Ramos (cell line): ENCODE results near the gene ACAP1.

Experiments
- in situ Hi-C: fragments of 300-500 bp; cut with MboI; formaldehyde crosslinking; loops from one replicate; pipeline ENCODE4 v1.14.3; 2022; ENCODE audit warnings: low sequenced_read_pairs; ENCODE audit not compliant: unreplicated experiment

ACAP1 gene

DNA sequence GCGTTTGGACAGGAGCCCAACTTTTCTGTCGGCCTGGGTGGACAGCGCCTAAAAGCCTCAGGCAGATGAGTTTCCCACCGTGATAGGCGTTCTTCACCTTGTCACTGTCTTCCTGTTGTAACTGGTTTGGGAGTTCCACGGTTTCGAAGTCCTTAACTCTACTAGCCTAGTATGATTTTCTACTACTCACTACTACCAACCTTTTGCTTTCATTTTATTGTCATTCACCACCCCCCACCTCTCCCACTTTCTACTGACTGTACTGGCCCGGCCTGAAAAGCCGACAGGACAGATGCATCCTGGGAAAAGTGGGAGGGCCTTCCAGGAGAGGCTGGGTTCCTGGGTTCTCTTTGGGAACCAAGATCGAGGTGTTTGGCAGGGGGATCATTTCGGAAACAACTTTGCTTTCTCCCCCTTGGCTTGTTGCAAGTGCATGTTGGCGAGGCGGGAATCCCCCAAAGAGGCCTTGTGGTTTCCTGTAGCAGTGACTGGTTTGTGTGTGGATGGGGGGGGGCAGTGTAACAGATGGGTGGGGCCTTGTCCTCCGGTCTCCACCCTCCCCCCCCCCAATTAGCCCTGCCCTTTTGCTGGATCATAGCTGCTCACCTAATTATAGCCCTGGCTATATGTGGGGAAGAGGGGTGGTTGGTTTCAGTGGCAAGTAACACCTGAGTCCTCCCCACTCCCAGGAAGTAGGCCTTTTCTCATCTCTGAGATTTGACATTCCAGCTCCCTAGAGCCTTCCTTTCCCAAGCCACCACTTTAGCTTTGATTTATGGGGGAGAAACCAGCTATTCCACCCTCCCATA is 27.5 kb upstream of the ACAP1 start:
- in situ Hi-C loops = no loop called here

DNA sequence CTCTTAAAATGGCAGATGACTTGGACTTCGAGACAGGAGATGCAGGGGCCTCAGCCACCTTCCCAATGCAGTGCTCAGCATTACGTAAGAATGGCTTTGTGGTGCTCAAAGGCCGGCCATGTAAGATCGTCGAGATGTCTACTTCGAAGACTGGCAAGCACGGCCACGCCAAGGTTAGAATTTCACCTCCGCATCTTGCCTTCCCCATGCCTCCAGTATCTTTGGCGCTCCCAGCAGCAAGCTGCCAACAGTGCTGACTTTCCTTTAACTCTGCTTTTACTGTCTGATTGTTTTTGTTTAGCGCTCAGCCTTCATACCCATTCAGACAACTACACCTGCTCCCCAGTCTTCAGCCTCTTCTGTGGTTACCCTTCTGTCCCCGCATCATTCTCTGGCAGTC is 26.7 kb upstream of the ACAP1 start:
- in situ Hi-C loops = no loop called here

DNA sequence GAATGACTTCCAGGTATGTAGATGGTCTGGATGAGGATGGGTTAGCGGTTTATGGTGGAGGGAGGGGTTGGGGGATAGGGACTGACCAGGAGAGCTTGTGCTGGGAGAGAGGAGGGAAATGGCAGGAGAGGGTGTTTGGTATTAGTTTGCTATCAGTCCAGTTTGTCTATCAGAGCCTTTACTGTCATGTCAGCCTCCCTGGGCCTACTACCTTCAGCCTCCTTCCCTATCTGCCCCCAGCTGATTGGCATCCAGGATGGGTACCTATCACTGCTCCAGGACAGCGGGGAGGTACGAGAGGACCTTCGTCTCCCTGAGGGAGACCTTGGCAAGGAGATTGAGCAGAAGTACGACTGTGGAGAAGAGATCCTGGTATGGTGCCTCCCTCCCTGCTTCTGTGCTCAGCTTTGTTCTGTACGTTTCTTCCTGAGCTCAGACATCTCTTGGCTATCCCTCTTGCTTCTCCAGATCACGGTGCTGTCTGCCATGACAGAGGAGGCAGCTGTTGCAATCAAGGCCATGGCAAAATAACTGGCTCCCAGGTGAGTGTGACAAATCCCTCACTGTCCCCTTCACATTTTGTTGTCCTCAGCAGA is 25.1 kb upstream of the ACAP1 start:
- in situ Hi-C loops = no loop called here

DNA sequence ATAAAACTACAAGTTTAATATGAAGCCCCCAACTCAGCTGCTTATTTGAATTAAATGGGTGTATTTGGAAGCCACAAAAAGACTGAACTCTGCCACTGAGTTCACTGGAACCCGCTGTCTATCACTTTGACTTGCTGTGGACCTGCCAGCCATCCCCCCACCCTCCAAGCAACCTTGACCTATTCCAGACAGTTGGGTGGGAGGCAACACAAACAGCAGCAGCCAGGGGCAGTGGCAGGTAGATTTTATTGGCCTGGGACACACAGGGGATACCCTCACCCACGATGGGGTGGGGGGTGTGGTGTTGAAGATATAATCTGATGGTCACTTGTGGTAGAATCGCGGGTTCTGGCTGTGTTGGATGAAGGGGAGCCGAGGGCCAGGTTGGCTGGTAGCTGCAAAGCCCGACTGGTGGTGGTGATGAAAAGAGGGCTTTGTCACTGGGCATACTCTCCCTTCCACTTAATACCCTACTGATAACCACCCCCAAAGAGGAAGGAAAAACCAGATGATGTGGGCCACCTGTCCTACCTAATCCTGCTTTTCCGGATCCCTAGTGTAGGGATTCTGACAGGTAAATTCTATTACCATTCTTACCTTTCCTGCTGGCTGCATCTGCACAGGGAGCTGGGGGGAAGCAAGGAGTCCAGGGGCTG is 23.8 kb upstream of the ACAP1 start:
- in situ Hi-C loops = no loop called here

DNA sequence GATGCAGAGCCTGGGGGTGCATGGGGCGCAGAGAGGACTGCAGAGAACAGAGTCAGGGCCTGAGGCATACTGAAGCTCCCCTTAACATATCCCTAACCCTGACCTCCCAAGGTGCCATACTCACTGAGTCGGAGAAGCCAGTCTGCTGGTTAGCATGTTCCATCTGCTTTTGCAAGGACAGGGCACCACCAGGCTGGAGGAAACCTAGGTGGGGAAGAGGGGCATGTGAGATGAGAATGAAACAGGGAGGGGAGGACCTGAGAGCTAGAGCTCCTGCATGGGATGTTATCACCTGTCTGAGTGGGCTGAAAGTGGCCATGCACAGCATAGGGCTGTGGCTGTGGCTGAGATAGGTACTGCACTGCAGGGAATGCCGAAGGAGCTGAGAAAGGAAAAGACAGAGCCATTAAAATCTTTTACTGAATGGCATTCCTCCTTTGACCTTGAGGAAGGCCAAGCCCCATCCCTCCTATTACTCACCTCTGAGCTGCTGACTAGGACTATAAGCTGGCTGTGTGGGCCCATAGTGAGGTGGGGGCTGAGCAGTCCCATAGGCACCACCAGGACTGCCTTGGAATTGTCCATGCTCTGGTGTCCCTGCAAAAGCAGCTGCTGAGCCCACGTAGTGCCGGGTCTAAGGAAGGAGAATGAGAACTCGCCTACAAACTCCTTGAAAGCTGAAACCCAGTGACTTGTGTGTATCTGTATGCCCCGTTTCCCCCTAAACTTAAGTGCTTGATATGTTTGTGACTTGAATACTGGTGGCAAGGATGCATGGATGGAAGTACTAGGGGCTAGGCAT is 23.0 kb upstream of the ACAP1 start:
- in situ Hi-C loops = no loop called here

DNA sequence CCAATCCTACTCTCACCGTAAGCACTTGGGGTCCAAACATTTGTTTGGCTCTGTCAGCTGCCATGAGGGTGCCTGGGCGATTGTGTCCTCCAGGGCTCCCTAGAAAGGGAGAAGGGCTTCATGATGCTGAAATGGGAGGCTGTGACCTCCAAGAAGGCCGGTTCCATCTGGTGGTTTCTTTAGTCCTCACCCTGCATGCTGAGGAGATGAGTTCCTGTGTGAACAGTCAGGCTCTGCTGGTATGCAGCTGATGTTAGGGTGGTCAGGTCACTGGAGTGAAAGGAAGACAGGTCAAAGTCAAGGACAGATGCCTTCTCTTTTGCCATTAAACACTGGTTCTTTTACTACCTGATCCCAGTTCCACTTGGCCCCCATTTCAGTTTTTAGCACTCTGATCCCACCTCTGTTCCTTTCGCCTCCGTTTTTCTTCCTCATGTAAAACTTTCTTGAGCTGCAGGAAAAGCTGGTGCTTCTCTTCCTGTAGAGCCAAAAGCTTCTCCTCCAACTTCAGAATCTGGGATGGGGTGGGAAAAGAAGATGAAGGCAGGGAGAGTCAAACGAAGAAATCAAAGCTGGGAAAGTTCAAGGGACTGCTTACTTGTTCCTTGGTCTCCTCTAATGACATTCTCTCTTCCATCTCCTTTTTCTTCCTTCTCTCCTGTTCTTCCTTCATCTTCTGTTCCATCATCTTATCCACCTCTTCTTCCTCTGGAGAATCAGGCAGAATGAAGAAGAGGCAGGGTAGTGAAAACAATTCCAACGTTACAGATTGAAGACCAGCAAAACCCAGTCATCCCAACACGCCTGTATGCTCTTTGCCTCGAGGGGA is 22.2 kb upstream of the ACAP1 start:
- in situ Hi-C loops = no loop called here

DNA sequence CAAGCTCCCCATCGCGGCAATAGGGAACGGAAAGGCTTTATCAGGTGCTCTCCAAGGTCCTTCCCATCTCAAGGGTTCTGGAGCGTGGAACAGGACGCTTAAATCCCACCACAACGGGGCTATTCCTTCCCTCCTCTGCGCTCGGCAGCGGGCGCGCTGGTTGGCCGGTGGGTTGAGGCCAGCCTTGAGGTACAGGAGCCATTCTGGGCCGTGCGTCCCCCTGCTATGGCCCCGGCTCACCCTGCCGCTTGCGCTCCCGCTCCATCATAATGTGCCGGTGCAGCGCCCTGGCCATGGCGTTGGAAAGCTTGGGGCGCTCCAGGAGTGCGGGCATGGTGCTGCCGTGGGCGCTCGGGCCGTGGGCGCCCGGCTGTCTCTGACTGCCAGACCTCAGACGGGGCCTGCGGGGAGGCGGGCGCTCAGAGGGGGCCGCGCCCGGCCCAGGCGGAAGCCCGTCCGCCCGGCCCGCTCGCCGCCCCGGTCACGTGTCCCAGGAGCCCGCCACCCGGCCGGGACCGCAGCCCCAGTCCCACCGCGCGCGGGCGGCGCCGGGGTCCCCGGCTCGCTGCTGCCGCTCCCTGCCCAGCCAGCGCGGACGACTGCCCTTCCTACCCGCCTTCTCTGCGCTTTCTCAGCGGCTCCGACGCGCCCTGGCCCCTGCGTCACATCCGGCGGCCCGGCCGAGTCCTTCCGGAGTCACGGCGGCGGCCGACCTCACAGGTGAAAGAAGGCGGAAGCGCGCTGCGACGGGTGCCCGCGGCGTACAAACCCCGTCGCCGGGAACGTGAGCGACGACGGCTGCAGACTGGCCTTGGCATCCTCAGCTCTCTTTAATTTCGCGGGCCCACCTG is 21.4 kb upstream of the ACAP1 start, which contains the start of gene GPS2:
GPS2 (minus strand) TSS at position 642 of the 851 bp plus-strand sequence; CDS start at position 334, 308 bp downstream.
- in situ Hi-C loops = no loop called here

DNA sequence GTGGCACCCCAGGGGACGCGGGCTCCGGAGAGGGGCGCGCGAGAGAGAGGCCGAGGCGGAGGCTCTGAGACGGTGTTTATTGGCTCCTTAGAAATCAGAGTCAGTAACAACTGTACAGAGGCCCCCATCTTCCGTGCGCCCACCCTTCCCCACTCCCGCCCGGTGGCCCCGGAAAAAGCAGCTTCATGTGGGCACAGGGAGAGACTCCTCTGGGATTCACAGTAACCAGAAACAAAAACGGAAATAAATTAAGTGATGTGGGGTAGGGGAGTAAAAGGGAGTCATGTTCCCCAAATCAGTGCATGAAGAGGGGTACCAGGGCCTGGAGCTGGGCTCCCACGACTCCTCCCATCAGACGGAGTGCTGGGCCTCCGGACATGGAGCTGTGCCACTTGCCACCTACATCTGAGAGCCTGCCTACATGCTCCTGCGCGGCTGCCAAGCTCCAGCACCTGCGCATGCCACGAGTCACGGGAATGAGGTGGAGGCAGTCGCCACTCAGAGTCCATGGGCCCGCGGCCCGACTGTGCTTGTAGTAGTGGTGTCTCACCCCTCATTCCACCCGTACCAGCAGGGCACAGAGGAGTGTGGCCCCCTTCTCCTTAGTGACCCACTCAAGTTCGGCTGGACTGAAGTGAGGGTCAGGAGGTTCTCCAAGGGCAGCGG is 20.6 kb upstream of the ACAP1 start:
- in situ Hi-C loops = no loop called here

DNA sequence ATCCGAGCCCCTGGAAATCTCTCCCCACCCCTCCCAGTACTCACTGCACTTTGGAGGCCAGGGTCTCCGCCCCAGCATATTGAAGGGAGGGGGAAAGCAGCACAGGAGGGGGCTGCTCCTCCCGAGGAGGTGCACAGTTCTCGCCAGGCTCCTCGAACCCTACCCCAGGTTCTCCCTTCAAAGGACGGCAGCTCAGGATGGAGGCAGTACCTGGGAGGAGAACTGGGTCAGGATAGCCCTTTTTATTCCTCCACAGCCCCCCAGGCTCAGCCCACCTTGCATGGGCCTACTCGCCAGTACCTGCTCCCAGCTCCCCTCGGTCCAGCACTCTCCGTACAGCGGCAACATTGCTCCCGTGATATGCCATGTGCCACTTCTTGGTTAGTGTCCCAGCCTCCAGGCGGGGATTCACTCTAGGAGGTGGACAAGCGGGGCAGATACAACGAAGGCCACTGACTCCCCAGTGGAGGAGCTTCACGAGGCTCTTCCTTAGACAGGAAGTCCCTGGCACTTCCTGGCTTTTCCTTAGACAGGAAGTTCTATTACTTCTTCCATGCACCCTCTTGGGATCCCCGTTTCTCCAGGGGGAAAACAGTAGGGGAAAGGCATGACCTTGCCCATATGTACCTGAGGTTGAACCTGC is 19.0 kb upstream of the ACAP1 start:
- in situ Hi-C loops = no loop called here

DNA sequence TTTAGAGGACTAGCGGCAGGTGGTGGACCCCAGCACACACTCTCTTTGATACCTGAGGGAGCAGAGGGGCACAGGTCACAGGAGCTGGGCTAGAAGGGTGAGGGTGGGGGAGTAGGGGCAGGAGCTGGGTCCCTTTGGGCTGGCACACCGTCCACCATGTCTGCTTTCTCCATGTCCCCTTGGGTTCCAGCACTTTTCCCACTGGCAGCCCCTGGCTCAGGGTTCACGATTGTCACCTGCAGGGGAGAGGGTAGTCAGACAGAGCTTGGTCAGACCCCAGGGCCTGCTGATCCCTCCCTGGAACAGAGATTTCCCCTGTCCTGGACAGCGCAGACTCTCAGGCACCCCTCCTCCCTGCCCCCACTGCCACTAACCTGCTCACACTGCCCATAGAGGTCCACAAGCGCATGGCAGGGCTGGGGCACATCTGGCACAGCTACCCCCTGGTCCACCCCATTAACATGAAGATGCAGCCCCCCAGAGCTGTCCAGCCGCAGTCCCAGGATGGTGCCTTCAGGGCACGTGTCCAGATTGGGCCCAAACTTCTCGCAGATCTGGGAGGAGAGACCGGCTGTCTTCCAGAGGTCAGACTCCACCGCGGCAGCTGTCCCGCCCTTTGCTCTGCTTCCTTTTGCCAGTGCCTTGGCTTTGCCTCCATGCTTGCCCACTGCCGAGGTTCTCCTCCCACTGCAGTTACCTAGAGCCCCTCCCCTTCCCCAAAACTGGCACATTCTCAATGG is 18.0 kb upstream of the ACAP1 start:
- in situ Hi-C loops = no loop called here

DNA sequence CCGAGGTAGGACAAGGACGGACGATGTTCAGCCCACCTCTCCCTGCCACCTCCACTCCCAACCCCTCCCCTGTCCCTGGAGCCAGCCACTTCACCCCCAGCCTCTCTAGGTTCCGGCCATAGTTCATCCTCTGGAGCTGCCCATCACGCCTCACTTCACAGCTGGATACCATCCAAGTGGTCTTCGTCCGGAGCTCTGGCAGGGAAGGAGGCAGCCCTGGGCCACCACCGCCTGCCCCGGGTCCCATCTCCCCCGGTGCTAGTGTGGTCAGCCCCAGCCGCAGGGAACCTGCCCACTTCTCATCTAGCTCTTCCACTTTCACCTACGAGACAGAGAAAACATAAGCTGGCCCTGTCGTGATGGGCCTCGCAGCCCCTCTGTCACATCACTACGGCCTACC is 14.9 kb upstream of the ACAP1 start:
- in situ Hi-C loops = no loop called here

DNA sequence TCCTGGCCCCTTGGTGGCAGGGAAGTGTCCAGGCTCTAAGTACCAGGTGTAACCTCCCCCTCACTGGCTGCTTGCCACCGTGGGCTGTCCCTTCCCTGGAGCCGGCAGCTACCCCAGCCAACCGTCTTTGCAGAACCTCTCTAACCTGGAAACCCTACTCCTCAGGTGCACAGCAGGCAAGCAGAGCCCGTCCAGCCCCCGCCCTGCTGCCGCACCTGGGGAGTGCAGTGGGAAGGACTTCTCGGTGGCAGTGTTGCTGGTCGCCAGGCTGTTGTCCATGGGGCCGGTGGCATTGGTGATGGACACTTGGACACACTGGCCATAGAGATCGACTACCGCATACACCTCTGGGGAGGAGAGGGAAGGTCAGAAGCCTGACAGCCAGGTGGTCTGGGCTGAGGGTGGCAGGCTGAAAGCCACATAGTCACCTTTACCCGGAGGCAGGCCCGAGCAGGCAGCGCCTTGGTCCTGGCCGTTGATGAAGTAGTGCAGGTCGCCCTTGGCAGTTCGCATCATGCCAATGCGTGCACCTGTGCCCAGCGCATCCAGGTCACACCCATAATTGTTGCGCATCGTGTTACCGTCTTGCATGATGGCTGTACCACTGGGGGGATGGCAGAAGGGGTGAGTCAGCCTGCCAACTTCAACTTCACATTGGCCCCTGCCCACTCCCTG is 13.7 kb upstream of the ACAP1 start:
- in situ Hi-C loops = no loop called here

DNA sequence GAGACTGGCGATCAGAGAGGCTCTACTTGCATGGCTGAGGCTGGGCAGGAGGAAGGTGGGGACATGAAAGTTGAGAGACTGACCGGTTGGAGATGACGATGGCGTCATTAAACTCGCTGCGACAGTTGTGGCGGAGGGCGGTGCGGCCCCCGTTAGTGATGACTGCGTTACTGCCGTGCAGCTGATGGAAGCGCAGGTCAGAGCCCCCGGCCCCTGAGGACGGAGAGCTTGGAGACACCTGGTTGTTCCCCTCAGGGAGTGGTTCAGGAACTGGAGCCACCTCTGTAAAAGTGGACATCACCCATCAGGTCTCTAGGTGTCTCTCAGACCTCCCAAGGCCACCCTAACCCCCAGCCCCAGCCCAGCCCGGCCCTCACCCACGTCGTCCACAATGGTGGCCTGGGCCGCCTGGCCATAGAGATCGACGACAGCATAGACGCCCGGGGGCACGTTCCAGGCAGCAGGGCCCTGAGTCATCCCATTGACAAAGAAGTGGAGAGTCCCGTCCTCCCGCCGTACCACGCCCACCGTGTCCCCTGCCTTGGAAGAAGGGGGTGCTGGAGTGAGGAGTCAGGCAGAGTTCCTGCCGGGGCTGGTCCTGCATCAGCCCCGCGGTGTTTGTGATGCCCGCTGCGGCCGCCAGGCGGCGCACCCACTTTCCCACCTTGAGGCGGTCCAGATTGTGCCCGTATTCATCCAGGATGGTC is 12.4 kb upstream of the ACAP1 start:
- in situ Hi-C loops = no loop called here

DNA sequence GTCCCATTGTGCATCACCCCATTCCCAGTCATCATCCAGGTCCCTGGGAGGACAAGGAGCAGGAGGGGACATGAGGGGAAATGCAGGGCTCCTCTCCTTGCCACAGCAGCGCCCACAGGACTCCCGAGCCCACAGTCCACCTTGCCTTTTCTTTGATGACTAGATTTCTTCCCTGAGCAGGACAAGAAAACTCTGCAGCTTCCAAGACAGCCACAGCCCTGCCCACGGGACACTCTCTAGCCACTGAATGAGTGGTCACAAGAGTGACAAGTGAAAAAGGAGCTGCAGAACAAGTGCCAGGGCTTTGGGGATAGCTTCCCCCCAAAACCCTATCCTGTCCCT is 11.9 kb upstream of the ACAP1 start:
- in situ Hi-C loops = no loop called here

DNA sequence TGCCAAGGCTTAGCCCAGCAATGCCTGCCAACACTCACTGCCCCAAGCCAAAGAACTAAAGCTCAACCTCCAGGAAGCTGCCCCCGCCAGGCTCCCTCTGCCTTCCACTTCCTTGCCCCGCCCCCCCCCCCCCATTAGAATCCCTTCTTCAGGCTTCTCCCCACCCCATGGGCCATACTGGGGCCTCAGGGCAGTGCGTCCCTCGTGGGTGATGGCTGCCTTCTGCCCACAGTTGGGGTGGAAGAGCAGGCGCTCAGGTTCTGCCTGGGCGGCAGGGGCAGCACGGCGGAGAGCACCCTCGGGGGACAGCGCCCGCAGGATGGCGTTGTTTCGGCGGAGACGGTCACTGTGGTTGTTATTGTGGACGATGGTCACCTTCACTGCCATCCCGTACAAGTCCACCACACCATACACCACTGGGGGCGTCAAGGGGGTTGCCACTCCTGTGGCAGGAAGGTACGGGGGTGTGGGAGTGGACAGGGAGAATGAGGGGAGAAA is 11.2 kb upstream of the ACAP1 start:
- in situ Hi-C loops = no loop called here

DNA sequence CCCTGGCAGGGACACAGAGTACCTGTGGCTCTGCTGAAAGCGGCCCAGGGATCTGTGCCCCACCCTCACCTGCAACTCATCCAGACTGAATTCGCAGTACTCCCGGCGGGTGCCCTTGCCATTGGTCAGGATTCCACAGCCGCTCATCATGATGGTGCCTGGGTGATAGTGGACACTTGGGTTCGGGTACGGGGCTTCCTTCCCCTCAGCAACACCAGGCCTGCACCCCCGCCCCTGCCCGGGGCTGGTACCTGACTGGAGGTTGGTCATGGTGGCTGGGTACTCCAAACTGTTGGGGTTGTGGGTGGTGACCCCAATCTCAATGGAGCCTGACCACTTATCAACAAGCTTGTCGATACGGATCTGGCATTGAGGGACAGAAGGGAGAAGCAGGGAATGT is 10.1 kb upstream of the ACAP1 start:
- in situ Hi-C loops = no loop called here
